ENCODE measurements around the gene GORASP1.
A peak's percentile ranks its signal among the peaks of the same experiment; 100 is the strongest.

GORASP1 gene

DNA sequence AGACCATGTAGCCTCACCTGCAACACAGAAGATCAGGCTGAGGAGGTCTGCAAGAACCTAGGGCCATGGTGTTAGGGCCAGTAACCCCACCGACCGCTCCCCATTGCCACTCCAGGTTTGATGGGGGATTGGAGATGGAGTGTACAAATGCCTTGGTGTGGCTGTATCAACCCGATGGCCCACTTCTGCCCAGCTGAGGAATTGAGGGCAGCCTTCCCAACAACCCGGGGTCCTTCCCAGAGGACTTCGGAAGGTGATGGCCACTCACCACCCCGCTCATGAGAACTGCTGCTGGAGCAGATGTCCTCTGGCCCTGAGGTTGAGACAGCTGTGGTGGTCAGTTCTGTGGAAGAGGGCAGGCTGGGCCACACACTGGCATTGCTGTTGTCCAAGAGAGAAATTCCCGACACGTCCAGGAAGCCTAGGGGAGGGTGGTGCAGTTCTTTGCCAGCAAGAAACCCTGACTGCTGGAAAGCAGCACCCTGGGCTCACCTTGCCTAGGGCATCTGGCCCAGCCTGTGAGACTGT lies 8.9 kb downstream of the GORASP1 start:
- TF ChIP-seq TAF1 (IDR thresholded peaks at IDR 0.05; ENCODE audit: borderline replicate concordance, low read depth, low read length): no peak
- TF ChIP-seq POLR2A (IDR thresholded peaks at IDR 0.05; ENCODE audit: low read depth, low read length): no peak
- TF ChIP-seq POLR2AphosphoS5 (IDR thresholded peaks at IDR 0.05; ENCODE audit: low read depth, low read length): no peak
- DNase-seq (ENCODE audit: insufficient read length): no peak
- FAIRE-seq: no peak

- DNase-seq (ENCODE audit: insufficient read length) (no peak), FAIRE-seq (no peak)
- TF ChIP-seq POLR2AphosphoS5 (IDR thresholded peaks at IDR 0.05; ENCODE audit: low read depth, low read length): no peak
- TF ChIP-seq TAF1 (IDR thresholded peaks at IDR 0.05; ENCODE audit: borderline replicate concordance, low read depth, low read length): no peak
- no peak for TF ChIP-seq POLR2A (IDR thresholded peaks at IDR 0.05; ENCODE audit: low read depth, low read length)
Observed at GRCh38 chr3:39097716-39098472, 9.5 kb downstream of the GORASP1 start.

DNA sequence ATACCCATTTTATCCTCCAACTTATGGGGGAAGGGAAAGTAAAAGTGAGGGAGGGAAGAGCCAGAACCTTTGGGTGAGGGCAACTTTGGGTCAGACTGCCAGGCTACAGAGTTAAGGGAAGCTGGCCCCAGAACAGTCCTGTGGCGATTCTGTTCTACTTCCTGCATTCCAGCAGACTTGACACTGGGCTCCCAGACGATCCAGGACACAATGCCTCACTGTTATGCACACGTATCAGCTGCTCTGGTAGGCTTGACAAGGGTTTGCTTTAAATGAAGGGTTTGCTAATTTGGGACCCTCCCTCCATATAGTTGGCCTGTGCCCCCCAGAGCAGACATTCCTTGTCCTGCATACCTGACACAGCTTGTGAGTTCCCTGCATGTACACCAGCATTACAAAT lies 10.7 kb downstream of the GORASP1 start:
- DNase-seq (ENCODE audit: insufficient read length) (no peak), FAIRE-seq (no peak)
- TF ChIP-seq TAF1 (IDR thresholded peaks at IDR 0.05; ENCODE audit: borderline replicate concordance, low read depth, low read length) (no peak), POLR2AphosphoS5 (IDR thresholded peaks at IDR 0.05; ENCODE audit: low read depth, low read length) (no peak), POLR2A (IDR thresholded peaks at IDR 0.05; ENCODE audit: low read depth, low read length) (no peak)

- DNase-seq (ENCODE audit: insufficient read length) (no peak), FAIRE-seq (no peak)
- TF ChIP-seq TAF1 (IDR thresholded peaks at IDR 0.05; ENCODE audit: borderline replicate concordance, low read depth, low read length): no peak
- no peak for TF ChIP-seq POLR2A (IDR thresholded peaks at IDR 0.05; ENCODE audit: low read depth, low read length)
- TF ChIP-seq POLR2AphosphoS5 (IDR thresholded peaks at IDR 0.05; ENCODE audit: low read depth, low read length): no peak
Observed at GRCh38 chr3:39095778-39096177, 11.6 kb downstream of the GORASP1 start.

GRCh38 chr3:39094851-39095677 lies 12.4 kb downstream of the GORASP1 start:
- FAIRE-seq: no peak
- DNase-seq (ENCODE audit: insufficient read length): no peak
- TF ChIP-seq POLR2AphosphoS5 (IDR thresholded peaks at IDR 0.05; ENCODE audit: low read depth, low read length) (no peak), POLR2A (IDR thresholded peaks at IDR 0.05; ENCODE audit: low read depth, low read length) (no peak), TAF1 (IDR thresholded peaks at IDR 0.05; ENCODE audit: borderline replicate concordance, low read depth, low read length) (no peak)

DNA sequence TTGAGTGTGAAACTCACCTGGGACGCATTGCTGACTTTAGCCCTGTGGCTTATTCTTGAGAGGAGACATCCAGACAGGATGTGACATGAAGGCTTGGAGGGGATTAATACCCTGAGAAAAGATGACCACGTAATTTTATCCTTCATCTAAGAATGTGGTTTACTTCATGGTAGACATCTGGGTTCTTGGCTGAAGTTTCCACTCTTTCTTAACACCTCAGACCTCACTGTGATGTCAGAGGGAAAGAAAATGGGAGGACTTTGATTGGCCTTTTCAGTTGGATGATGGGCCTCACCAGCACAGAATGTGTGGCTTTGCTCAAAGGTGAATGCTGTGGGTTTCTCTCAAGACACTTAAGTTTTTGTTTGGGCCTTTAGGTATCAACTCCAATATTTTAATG lies 16.5 kb downstream of the GORASP1 start:
- FAIRE-seq (no peak), DNase-seq (ENCODE audit: insufficient read length) (no peak)
- TF ChIP-seq POLR2A (IDR thresholded peaks at IDR 0.05; ENCODE audit: low read depth, low read length): no peak
- no peak for TF ChIP-seq POLR2AphosphoS5 (IDR thresholded peaks at IDR 0.05; ENCODE audit: low read depth, low read length)
- no peak for TF ChIP-seq TAF1 (IDR thresholded peaks at IDR 0.05; ENCODE audit: borderline replicate concordance, low read depth, low read length)

- TF ChIP-seq POLR2AphosphoS5 (IDR thresholded peaks at IDR 0.05; ENCODE audit: low read depth, low read length): no peak
- TF ChIP-seq POLR2A (IDR thresholded peaks at IDR 0.05; ENCODE audit: low read depth, low read length): no peak
- no peak for TF ChIP-seq TAF1 (IDR thresholded peaks at IDR 0.05; ENCODE audit: borderline replicate concordance, low read depth, low read length)
- FAIRE-seq (no peak), DNase-seq (ENCODE audit: insufficient read length) (no peak)
Observed at GRCh38 chr3:39088889-39089288, 18.5 kb downstream of the GORASP1 start.

DNA sequence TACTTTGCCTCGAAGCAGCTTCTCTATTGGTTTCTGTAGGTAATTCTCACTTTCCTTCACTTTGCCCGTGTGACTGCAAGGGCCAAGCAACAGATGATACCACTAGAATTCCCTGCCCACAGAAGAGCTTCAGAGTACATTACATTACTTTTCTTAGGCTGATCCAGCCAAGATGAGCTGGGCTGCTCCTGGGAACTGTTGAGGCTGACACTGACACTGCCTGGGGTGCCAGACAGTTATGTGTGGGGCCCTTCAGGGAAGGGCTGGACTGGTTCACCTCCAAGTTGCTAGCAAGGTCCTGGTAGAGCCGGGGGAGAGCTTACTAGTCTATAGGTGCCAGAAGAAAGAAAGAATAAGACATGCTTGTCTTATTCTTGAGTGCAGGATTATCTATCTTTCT lies 19.0 kb downstream of the GORASP1 start:
- TF ChIP-seq POLR2AphosphoS5 (IDR thresholded peaks at IDR 0.05; ENCODE audit: low read depth, low read length) (no peak), TAF1 (IDR thresholded peaks at IDR 0.05; ENCODE audit: borderline replicate concordance, low read depth, low read length) (no peak), POLR2A (IDR thresholded peaks at IDR 0.05; ENCODE audit: low read depth, low read length) (no peak)
- no peak for DNase-seq (ENCODE audit: insufficient read length)
- no peak for FAIRE-seq

DNA sequence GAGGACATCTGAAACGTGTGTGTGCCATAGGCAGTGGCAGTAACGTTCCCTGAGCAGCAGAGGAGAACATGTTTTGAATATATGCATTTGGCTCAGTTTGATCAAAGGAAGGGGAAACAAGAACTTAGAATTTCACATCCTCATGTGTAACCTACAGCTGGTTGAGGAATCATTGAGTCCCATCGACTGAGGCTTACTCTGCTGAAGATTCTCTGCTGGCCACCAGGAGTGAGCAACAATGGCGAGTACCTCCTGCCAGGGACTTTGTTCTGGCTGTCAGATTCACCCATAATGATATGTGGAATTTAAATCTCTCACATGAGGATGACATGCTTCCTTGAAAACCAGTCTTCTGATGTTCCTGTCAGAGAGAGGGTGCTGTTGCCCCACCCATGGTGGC lies 21.3 kb downstream of the GORASP1 start:
- no peak for DNase-seq (ENCODE audit: insufficient read length)
- peak; percentile 65 for FAIRE-seq
- TF ChIP-seq POLR2A (IDR thresholded peaks at IDR 0.05; ENCODE audit: low read depth, low read length) (no peak), POLR2AphosphoS5 (IDR thresholded peaks at IDR 0.05; ENCODE audit: low read depth, low read length) (no peak), TAF1 (IDR thresholded peaks at IDR 0.05; ENCODE audit: borderline replicate concordance, low read depth, low read length) (no peak)

- no peak for FAIRE-seq
- DNase-seq (ENCODE audit: insufficient read length): no peak
- no peak for TF ChIP-seq POLR2AphosphoS5 (IDR thresholded peaks at IDR 0.05; ENCODE audit: low read depth, low read length)
- TF ChIP-seq TAF1 (IDR thresholded peaks at IDR 0.05; ENCODE audit: borderline replicate concordance, low read depth, low read length): no peak
Observed at GRCh38 chr3:39082666-39083313, 24.6 kb downstream of the GORASP1 start.

DNA sequence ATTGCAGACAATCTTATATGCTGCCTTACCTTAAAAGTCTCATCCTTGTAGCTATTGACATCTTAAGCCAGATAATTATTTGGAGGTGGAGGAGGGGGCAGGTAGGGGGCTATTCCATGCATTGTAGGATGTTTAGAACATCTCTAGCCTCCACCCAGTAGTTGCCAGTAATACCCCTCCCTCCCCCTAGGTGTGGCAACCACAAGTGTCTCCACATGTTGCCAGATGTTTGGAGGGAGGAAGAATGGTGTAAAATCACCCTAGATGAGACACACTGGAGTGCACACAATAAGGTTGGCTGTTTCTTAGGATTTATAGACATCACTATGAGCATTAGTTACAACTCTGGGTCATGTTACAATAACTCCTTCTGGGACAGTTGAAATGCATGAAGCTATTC lies 27.4 kb downstream of the GORASP1 start:
- no peak for FAIRE-seq
- no peak for TF ChIP-seq POLR2A (IDR thresholded peaks at IDR 0.05; ENCODE audit: low read depth, low read length)
- TF ChIP-seq POLR2AphosphoS5 (IDR thresholded peaks at IDR 0.05; ENCODE audit: low read depth, low read length): no peak
- TF ChIP-seq TAF1 (IDR thresholded peaks at IDR 0.05; ENCODE audit: borderline replicate concordance, low read depth, low read length): no peak

More for the DNA sequence above, 27.4 kb downstream of the GORASP1 start:
- no peak for DNase-seq (ENCODE audit: insufficient read length)
